Measurements from ENCODE around the gene ATXN7L1. TPM values are rescaled to one million over a fixed set of nuclear protein-coding genes. Genes with fewer than 3 reads are reported as not detected.
"Not testable (repeated sequence)": the region's sequence is repeated elsewhere in the genome, so short reads cannot be mapped to it uniquely, and the experiment has no call there.

The ATXN7L1 gene
- total RNA-seq, 1 donor from 2014 or later: 8.8 TPM

- DNase-seq: no peak
Observed at GRCh38 chr7:105857009-105857952, 19.1 kb downstream of the ATXN7L1 start.

DNA sequence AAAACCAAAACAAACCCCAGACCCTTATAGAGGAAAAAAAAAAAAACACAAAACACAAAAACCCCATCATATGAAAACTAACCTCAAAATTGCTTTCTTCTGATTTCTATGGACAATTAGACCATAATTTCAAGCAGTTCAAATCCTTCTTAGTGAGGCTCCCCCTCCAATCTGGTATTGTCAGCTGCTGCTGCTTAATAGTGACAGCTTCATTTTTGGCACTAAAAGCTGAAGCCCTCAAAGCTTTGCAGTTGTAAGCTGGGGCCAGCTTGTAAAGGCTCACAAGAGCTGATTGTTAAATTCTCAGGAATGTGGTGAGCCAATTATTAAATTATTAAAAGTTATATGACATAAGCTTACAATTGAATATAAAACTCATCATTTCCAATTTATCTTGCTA is 21.9 kb downstream of the ATXN7L1 start:
- no peak for DNase-seq

- peak; percentile 20 for DNase-seq
Observed at GRCh38 chr7:105853931-105854419, 22.4 kb downstream of the ATXN7L1 start.

DNA sequence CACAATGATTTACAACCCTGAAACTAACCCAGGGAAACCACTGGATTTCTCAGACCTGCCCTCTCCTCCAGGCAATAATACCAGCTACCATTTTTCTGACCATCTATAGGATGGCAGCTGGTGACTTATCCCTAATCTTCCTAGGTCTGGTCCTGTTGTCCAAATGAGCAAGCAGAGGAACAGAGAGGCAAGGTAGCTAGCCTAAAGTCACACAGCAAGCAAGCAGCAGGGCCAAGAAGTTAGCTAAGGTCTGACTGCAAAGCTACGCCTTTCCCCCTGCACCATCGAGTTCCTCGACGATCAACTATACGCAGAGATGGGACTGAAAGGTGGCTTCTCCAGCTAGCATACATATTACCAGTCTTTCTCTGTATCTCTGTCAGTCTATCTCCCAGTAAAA is 25.3 kb downstream of the ATXN7L1 start:
- no peak for DNase-seq

DNA sequence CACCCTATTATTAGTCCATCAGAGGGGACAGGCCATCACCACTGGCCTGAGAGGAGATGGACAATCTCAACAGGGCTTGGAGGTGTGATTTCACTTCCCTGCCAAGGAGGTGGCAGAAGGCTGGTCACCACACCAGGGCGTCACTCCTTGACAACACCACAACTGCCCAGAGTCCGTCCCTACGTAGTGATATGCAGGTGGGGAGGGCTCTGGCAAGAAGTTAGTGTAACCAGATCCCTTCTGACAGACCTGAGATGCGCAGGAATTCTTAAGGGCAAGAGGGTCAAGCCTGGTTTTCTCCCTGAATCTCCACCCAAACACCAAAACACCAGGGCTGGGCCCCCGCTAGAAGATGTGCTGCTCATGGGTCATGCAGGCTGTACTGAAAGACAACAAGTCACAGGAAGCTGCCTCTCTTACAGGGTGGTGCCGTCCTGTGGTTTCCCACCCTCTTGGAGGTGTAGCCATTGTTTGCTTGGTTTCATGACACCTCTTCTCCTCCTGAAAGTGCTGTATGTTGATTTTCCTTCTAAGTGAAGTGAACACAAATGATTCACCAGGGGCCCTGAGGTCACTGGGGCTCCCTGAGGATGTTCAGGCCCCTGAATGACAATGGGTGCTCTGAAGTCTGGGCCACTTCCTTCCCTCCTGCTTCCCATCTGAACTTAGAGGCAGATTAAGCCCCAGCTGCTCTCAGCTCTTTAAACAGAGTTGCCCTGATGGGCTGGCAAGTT is 27.1 kb downstream of the ATXN7L1 start:
- DNase-seq: peak; percentile 71

- no peak for DNase-seq
Observed at GRCh38 chr7:105846404-105846803, 30.0 kb downstream of the ATXN7L1 start.

DNA sequence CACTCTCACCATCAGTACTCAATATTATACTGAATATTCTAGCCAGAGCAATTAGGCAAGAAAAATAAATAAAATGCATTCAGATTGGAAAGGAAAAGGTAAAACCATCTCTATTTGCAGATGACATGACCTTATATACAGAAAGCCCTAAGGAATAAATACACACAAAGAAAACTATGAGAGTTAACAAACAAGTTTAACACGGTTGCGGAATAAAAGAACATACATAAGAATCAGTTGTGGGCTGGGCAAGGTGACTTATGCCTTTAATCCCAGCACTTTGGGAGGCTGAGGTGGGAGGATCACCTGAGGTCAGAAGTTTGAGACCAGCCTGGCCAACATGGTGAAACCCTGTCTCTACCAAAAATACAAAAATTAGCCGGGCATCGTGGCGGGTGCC is 31.7 kb downstream of the ATXN7L1 start:
- DNase-seq: not testable (repeated sequence)

GRCh38 chr7:105841866-105842265 is 34.5 kb downstream of the ATXN7L1 start:
- no peak for DNase-seq

- DNase-seq: no peak
Observed at GRCh38 chr7:105840981-105841749, 35.2 kb downstream of the ATXN7L1 start.

- DNase-seq: no peak
Observed at GRCh38 chr7:105839266-105839665, 37.1 kb downstream of the ATXN7L1 start.

- DNase-seq: peak; percentile 74
Observed at GRCh38 chr7:105838627-105839231, 37.7 kb downstream of the ATXN7L1 start.

DNA sequence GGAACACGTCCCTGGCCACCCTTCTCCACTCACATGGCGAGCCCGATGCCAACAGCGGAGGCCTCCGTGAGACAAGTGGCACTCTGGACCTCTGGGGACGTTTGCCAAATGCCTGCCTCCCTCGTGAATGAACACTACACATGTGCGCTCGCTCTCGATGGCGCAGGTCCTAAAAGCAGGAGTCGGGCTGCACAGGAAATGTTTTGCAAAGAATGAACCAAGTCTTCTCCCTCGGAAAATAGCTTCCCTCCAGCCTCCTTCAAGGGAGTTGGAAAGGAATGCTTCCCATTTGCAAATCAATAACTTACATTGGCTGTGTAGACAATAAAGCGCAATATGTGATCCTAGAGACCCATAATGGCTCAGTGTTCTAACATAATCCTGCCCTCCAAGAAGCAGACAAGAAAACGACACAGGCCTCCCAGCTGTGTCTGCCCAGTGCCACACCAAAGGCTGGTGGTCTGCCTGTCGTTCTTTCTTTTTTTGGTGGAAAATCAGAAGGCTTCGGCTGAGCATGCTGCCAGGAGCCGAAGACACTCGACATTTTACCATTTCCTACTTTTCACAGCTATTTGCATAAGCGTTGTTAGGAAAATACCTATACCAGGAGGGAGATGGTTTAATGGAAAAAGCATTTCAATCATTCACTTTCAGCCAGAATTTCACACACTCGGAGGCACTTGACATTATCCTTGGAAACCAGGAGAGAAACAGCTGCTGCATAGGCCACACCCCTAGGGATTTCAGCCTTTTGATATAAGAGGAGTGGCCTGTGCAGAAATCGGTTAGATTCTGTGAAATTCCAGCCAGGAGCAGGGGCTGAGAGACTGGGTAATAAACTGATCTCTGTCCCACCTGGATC is 38.4 kb downstream of the ATXN7L1 start:
- no peak for DNase-seq

- no peak for DNase-seq
Observed at GRCh38 chr7:105835441-105835840, 41.0 kb downstream of the ATXN7L1 start.

GRCh38 chr7:105831824-105832535 is 44.4 kb downstream of the ATXN7L1 start:
- DNase-seq: peak; percentile 35

DNA sequence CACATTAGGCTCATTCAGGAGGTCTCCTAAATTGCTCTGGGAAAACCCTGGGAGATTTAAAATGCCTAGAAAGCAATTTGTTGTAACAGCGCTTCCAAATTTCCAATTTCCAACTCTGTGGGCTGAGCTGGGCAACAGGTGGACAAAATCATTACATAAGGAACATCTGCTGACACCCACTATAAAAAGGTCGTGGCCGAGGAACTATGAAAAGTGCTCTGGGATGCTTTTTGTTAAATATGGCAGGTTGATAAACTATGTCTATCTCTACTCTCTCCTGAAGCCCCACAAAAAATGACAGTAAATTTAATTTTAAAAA is 45.1 kb downstream of the ATXN7L1 start:
- DNase-seq: no peak

GRCh38 chr7:105830405-105831301 is 45.7 kb downstream of the ATXN7L1 start:
- DNase-seq: peak; percentile 92

DNA sequence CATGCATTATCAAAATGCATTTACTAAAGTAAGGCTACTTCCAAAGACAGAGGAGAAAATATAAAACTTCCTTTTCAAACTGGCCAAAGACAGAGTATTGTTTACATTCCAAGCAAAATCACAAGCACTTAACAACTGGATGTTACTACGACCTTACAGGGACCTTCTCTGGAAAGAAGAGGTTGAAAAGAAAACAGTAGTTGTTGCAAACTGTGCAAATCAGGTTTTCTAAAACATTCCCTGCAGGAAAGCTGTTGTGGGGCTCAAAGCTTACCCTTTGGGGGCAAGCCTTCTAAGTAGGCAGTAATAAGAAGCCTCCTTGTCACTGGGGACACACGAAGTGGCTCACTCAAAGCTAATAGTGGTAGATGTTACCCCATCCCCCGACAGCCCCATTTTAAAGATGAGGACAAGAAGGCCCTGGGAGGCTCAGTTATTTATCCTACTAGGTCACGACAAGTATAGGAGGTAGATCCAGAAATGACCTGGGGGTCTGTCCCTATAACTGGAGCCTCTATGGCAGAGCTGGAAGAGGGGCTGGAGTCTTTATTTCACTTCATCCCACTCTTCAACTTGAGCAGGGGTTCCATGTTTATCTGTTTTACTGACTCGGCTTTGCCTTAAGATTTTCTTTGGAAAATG is 46.6 kb downstream of the ATXN7L1 start:
- peak; percentile 17 for DNase-seq

DNA sequence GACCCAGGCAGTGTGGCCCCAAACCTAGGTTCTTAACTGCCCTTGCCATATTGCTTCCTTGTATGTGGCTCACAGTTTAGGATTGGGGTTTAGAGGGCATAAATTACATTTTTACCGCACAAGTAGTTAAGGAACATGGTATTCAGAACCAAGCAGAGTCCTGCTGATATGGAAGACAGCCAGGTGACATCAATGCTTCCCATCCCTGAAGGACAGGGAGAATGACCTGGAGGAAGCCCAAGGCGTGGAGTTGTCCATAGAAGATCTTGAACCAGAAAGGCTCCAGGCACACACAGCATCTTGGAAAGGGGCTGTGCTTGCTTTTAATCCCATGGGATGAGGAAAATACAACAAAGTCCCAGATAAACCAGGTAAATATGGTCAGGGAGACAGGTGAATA is 48.3 kb downstream of the ATXN7L1 start:
- no peak for DNase-seq

Measured in dermis blood vessel endothelial cell (primary cell).